ENCODE data around the gene SRPRB.

Gene SRPRB

GRCh38 chr3:133851266-133851906, 45.8 kb downstream of the SRPRB start:
- TF ChIP-seq REST (IDR thresholded peaks at IDR 0.05; ENCODE audit: insufficient replicate concordance, low read depth) = no peak
- Histone ChIP-seq H3K27me3 (ENCODE audit: insufficient read depth, poor library complexity, severe bottlenecking) (no peaks in the 10 kb centered on the region), H3K4me3 (replicated peaks; ENCODE audit: insufficient read depth, low read length) (no peak overlapping the region), H3K27ac (replicated peaks) (no peak overlapping the region)
- no peak for DNase-seq (ENCODE audit: low read depth in 1 of 2, low spot score in 1 of 2)

- no peaks in the 10 kb centered on the region for H3K27me3 ChIP-seq (ENCODE audit: insufficient read depth, poor library complexity, severe bottlenecking)
- DNase-seq (ENCODE audit: low read depth in 1 of 2, low spot score in 1 of 2) = no peak
- no peak overlapping the region for H3K27ac ChIP-seq (replicated peaks)
- TF ChIP-seq, protein P1, sequence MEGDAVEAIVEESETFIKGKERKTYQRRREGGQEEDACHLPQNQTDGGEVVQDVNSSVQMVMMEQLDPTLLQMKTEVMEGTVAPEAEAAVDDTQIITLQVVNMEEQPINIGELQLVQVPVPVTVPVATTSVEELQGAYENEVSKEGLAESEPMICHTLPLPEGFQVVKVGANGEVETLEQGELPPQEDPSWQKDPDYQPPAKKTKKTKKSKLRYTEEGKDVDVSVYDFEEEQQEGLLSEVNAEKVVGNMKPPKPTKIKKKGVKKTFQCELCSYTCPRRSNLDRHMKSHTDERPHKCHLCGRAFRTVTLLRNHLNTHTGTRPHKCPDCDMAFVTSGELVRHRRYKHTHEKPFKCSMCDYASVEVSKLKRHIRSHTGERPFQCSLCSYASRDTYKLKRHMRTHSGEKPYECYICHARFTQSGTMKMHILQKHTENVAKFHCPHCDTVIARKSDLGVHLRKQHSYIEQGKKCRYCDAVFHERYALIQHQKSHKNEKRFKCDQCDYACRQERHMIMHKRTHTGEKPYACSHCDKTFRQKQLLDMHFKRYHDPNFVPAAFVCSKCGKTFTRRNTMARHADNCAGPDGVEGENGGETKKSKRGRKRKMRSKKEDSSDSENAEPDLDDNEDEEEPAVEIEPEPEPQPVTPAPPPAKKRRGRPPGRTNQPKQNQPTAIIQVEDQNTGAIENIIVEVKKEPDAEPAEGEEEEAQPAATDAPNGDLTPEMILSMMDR (IDR thresholded peaks at IDR 0.05; ENCODE audit: insufficient read depth, low read length) = no peak
- no peak for TF ChIP-seq SPI1 (IDR thresholded peaks at IDR 0.05; ENCODE audit: borderline replicate concordance, low read depth)
- no peak for TF ChIP-seq POLR2AphosphoS5 (IDR thresholded peaks at IDR 0.05; ENCODE audit: low read depth)
- no peak overlapping the region for H3K4me3 ChIP-seq (replicated peaks; ENCODE audit: insufficient read depth, low read length)
Measured at GRCh38 chr3:133851931-133852330, 46.3 kb downstream of the SRPRB start.

DNA sequence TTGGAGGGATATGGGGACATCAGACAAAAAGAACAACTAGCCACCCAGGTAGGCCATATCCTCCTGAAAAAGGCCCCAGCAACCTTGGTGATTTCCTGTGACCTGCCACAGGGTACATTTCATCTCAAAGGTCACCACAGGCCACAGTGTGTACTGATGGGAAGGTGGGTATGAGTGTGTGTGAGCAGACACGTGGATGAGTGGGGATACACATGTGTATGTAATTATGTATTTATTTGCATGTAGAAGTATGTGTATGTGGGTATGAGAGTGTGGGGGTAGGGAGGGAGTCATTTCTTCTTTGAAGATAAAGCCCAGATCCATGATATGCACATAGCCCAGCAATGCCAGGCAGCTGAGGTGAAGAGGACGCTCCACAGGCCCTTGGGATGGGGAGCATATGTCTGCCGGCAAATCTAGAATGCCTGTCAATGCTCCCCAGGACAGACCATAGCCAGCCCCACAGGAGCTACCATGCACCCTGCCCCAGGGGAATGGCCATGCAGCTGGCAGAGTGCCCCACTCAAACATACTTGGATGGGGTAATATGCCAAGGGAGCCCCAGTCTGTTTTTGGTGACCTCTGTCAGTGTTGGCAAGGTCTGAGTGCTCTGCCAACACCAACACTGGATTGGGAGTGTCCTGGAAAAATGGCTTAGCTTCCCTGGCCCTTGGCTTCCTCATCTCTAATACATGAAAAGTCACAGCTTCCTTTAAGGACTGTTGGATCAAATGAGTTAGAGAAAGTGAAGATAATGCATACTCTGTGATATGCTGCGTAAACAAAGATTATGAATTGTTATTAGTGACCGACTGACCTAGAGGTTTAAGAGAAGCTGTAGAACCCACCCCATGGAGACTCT, 47.7 kb downstream of the SRPRB start:
- TF ChIP-seq REST (IDR thresholded peaks at IDR 0.05; ENCODE audit: insufficient replicate concordance, low read depth) (no peak), GABPA (IDR thresholded peaks at IDR 0.05; ENCODE audit: low read depth) (no peak), SPI1 (IDR thresholded peaks at IDR 0.05; ENCODE audit: borderline replicate concordance, low read depth) (no peak), POLR2AphosphoS5 (IDR thresholded peaks at IDR 0.05; ENCODE audit: low read depth) (no peak)
- TF ChIP-seq, protein P1 (IDR thresholded peaks at IDR 0.05; ENCODE audit: insufficient read depth, low read length) = no peak
- H3K4me3 ChIP-seq (replicated peaks; ENCODE audit: insufficient read depth, low read length) = no peak overlapping the region
- H3K27me3 ChIP-seq (ENCODE audit: insufficient read depth, poor library complexity, severe bottlenecking) = no peaks in the 10 kb centered on the region
- H3K27ac ChIP-seq (replicated peaks) = no peak overlapping the region
- DNase-seq (ENCODE audit: low read depth in 1 of 2, low spot score in 1 of 2) = no peak

DNA sequence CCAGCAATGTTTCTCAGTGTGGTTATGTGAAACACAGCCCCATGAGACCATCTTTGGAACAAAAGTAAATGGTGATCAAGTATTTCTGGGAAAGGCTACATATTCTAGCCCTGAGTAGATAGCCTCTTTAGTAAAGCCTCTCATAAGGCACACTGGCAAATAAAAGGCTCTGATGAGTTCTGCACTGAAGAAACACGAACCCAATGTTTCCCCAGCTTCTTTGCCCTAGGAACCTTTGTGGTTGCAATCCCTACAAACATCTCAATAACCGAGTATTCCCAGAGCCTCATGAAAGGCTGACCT, 48.3 kb downstream of the SRPRB start:
- Histone ChIP-seq H3K27me3 (ENCODE audit: insufficient read depth, poor library complexity, severe bottlenecking) (no peaks in the 10 kb centered on the region), H3K27ac (replicated peaks) (no peak overlapping the region), H3K4me3 (replicated peaks; ENCODE audit: insufficient read depth, low read length) (no peak overlapping the region)
- no peak for TF ChIP-seq SPI1 (IDR thresholded peaks at IDR 0.05; ENCODE audit: borderline replicate concordance, low read depth)
- TF ChIP-seq POLR2AphosphoS5 (IDR thresholded peaks at IDR 0.05; ENCODE audit: low read depth) = no peak
- TF ChIP-seq GABPA (IDR thresholded peaks at IDR 0.05; ENCODE audit: low read depth) = no peak
- TF ChIP-seq REST (IDR thresholded peaks at IDR 0.05; ENCODE audit: insufficient replicate concordance, low read depth) = no peak
- TF ChIP-seq, protein P1 (IDR thresholded peaks at IDR 0.05; ENCODE audit: insufficient read depth, low read length) = no peak
- no peak for DNase-seq (ENCODE audit: low read depth in 1 of 2, low spot score in 1 of 2)

Data from HL-60 (cell line).